DMS114 treated with DMSO at 0.1 percent for 48 hours (cell line): Measurements from ENCODE around the gene LIMS3.
"Not testable (repeated sequence)": the region's sequence is repeated elsewhere in the genome, so short reads cannot be mapped to it uniquely, and the experiment has no call there.

ENCODE experiments used
- DNase-seq: peaks from one replicate; lab custom pipeline; 2025; ENCODE audit not compliant: unreplicated experiment; lab: John Stamatoyannopoulos, UW

Gene LIMS3, protein sequence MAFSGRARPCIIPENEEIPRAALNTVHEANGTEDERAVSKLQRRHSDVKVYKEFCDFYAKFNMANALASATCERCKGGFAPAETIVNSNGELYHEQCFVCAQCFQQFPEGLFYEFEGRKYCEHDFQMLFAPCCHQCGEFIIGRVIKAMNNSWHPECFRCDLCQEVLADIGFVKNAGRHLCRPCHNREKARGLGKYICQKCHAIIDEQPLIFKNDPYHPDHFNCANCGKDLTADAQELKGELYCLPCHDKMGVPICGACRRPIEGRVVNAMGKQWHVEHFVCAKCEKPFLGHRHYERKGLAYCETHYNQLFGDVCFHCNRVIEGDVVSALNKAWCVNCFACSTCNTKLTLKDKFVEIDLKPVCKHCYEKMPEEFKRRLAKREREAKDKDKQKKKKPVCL

DNA sequence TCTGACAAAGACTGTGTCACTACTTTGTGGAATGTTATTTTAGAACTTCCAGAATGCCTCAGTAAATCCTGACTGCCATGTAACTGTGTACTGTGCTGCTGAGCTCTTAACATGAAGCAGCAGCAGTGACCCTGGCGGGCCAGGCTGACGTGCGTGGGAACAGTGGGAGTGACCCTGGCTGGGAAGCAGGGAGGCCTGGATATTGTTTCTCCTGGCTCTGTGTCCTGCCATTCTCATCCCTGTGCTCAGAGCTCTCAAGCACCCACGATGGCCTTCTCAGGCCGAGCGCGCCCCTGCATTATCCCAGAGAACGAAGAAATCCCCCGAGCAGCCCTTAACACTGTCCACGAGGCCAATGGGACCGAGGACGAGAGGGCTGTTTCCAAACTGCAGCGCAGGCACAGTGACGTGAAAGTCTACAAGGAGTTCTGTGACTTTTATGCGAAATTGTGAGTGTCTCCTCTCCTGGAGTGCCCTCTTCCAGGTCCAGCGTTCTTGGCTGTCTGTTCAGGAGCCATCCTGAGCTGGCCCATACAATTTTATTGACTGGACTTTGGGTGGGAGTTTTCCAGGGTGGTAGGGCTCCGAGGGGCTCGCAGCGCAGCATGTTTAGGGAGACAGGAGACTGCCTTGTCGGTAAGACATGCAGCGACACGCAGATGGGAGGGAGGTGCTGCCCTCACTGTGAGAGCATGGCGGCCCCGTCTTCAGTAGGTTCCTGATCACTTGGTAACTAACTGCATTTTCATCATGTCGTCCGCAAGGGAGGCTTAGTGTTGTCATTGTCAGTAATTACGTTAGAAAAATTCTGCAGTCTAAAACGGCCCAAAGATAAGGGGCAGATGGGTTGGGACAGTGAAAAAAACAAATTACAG, at the start of gene LIMS3:
Gene LIMS3, plus strand, starts transcription at position 227 of the 875 bp plus-strand sequence. Its CDS starts 41 bp downstream, at position 268.
- not testable (repeated sequence) for DNase-seq

DNA sequence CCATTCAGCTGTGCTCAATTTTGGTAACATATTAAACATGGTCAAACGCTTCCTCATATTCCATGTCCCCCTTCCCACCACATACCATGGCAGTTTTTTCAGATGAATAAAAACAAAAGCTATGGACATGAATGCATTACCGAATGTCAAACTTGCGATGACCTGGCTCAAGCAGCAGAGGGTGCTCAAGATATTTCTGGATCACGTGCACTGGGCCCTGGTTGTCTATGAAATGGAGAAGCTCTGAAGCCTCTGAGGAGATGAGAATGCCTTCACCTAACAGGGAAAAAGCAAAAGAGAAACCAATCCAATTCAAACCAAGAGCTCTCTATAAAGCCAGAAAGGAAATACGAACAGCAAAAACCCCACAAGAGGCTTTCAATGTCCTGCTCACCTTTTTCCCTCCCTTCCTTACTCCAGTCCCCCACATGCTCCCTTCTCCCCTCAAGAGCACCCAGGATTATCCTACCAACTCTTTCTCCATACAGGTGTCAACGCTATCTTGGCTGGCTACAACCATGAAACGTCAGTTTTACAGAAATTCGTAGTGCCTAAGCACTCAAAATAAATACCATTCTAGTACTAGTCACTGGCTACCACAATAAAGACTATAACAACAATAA, 27.2 kb upstream of the LIMS3 start:
- not testable (repeated sequence) for DNase-seq

DNA sequence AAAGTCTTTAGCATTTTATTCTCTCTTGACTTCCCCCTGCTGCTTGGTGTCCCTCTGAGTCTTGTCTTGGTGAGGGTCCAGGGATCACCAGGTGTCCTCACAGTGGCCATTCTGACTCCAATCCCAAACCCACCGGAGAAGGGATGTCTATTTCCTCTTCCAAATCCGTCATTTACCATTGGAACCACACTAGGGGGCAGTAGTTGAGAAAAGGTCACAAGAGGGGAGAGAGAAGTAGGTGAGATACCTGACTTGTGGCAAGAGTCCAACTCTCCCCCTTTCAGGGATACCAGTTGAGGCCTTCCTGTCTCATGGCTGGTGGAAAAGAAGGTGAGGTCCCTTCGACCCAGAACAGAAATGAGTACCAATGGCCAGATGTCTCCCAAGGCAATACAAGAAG, 21.9 kb upstream of the LIMS3 start:
- not testable (repeated sequence) for DNase-seq

DNA sequence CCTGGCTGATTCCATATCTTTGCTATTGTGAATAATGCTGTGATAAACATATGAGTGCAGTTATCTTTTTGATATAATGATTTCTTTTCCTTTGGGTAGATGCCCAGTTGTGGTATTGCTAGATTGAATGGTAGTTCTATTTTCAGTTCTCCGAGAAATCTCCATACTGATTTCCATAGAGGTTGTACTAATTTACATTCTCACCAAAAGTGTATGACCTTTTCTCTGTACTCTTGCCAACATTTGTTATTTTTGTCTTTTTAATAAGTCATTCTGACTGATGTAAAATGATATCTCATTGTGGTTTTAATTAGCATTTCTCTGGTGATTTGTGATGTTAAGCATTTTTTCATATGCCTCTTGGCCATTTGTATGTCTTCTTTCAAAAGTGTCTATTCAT, 16.4 kb upstream of the LIMS3 start:
- DNase-seq, result not testable (repeated sequence)

DNA sequence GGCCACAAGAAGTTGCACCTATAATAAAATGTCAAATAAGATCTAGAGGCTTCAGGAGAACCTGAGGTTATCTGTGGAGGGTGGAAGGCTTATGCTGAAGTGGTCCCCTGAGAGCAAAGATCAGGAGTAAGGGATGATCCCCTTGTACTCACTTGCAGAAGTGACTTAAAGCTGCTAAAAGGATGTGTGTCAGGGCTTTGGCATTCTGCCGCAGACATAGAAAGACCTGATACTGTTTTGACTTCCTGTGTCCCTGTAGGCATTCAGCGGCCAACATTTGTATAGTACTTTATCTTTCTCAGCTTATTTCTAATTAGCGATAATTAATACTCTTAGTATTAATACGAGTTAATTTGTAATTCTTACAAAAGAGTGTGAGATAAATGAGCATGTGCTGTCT, 10.1 kb upstream of the LIMS3 start:
- not testable (repeated sequence) for DNase-seq

DNA sequence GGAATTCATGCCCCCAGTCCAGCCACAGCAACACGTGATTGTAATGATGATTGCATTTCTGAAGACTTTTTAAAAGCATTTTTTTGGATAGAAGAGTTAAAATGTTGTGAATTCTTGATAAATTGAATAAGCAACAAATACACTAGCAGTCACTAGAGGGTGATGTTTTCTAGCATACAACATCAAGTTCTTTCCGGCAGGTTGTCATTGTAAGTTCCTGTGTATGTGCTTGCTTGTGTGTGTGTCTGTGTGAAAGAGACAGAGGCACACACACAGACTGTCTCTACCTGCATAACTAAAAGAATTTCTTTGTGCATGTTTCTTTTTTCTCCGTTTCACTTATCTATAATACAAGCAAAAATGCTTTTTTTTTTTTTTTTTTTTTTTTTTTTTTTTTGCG, 8.6 kb upstream of the LIMS3 start:
- DNase-seq, result not testable (repeated sequence)

DNA sequence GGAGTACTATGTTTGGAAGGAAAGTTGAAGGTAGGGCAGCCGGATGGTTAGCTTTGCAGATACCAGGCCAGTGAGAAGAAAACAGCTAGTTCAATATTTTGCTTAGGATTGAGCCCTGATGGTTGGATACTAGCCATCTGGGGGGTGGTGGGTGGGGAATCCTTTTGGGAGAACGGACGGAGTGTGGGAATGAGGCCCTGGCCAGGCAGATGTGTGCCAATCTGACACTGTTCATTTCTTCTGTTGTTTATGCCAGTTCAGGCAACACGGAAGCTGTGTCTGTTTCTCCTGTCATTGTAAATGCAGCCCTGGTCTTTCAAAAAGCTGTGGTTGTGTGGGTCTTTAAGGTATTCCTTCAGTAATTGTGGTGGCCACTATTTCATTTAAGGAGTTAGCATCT, 7.5 kb upstream of the LIMS3 start:
- not testable (repeated sequence) for DNase-seq

DNA sequence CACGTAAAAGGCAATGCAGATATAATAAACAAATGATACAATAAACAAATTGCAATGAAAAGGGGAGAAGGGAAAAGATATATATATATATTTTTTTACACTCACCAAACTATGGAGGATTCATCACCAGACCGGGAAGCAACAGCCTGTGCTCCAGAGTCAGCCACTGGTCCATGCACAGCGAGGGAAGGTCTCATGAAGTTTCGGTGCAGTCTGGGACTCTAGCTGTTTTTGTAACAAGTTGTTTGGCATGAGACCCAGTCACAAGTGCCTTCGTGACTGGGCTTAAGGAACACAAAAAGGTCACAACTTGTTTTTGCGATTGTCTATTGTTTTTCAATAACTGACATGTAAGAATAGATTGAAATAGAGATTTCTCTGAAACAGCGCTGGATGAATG, 4.8 kb upstream of the LIMS3 start:
- DNase-seq, result not testable (repeated sequence)

DNA sequence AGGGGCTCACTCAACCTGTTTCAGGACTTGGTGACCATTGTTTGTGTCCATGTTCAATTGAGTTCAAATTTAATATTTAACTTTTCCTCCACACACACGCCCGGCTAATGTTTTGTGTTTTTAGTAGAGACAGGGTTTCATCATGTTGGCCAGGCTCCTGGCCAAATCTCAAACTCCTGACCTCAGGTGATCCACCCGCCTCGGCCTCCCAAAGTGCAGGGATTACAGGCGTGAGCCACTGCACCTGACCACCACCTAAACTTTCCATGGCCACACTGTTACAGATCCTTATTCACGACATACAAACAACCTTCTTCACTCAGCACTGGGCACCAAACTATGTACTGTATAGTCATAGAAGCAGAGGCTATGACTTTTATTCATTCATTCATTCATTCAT, 4.3 kb upstream of the LIMS3 start:
- not testable (repeated sequence) for DNase-seq

DNA sequence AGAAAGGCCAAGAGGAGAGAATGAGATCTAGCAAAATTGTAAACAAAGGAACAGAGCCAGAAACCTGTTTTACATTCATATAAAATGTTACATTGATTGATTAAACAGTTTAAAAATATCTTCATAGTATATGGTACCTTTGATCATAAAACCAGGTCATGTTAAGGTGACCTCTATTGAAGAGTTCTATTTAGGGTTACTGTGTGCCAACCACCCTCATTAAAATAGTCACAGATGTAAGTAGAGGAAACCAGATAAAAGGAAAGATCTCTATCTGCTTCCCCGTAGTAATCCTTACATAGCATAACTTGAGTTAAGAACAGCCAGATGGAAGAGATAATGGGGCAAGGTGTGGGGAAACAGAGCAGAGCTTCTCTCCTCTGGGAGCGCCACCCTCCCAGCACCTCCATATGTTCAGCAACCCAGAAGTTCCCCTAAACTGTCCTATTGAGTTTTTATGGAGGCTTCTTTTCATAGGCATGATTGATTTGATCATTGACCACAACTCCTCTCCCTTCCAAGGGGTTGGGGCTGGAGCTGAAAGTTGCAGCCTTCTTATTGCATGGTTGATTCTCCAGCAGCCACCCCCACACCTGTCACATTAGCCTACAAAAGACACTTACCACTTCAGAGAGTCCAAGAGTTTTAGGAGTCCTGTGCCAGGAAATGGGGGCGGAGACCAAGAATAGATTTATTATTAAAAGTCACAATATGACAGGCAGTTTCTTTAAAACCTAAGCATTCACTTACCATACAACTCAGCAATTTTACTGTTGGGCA, 3.2 kb upstream of the LIMS3 start:
- DNase-seq, result not testable (repeated sequence)

DNA sequence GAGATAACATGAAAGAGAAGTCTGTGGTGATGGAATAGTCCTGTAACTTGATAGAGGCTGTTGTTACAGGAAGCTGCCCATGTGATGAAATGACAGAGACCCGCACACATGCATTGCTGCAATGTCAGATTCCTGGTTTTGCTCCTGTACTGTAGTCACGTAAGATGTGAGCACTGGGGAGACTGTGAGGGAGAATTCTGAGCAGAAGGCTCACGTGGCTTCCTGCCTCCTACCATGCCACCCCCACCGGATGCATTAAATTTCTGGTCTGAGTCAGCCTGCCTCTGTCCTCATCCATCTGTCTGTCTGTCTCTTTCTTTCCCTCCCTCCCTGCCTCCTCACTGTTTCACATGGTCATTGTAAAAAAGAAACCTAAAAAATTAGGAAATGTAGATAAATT, 2.3 kb upstream of the LIMS3 start:
- DNase-seq, result not testable (repeated sequence)

DNA sequence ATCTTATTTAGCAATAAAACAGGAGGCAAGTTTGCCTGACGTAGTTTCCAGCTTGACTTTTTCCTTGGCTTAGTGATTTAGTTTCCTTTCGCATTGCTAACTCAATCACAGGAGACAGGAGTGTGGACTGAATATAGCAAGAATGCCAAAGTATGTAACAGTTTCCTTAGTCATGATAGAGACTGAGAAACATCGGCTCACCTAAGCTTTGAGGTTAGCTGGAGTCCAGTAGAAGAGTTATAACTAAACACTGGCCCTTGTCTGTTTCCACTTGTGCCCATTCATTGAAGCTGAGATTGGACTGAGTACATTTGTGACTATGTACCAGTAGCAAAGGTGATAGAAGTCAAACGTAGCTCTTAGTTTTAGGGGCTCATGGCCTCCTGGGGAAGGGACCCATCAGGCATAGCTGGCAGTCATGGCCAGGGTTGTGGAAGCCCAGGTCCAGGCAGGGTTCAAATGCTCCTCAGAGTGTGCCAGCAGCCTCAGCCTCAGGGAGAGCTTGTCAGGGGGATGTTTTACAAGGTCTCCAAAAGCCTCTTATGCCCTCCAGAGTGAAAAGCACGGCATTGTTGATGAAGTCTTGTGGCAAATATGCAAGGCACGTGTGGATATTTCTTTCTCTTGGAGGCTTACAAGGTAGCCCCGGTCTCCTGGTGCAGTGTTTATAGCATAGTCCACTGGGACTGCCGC, 573 bp upstream of the LIMS3 start:
- DNase-seq, result not testable (repeated sequence)

DNA sequence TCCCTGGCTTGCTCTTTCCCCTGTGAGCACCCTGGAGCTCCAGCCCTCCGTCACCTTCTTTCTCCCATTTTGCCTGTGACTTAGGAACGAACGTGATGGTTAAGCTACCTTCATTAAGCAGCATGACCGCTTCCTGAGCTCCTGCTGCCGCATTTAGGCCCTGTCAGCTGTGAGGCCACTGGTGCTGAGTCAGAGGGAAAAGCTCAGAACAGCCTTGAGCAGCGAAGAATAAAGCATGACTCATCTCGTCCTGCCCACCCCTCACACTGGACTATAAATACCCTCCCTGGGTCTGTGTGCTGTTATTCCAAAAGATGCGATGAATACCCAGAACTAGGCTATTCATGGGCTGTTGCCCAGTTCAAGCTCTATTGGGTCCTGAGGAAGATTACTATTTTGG, 7.3 kb downstream of the LIMS3 start:
- not testable (repeated sequence) for DNase-seq

DNA sequence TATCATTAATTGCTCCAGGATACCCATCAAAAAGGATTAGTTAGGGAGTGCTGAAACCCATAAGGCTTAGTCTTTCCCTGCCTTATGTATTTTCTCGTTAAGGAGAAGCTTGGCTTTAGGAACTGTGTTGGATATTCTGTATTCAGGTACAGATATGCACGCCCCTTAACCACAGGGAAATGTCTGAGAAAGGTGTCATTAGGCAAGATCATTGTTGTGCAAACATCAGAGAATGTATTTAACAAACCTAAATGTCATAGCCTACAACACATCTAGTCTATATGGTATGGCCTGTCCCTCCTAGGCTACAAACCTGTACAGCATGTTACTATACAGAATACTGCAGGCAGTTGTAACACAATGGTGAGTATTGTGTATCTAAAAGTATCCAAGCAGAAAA, 10.1 kb downstream of the LIMS3 start:
- not testable (repeated sequence) for DNase-seq

DNA sequence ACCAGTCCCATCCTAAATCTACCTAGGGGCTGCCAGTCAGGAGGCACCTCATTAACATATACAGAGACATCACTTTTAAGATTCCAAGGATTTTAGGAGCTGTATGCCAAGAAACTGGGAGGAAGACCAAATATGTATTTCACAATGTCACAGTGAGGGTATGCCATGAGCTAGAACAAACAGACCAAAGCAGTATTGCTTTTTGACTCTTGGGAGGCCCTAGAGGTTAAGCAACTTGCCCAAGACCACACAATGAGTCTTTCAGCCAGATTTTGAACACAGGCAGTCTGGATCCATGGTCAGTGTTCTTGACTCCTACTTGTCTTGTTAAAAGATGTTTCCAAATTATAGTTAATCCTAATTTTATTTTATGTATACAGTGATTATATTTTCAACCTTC, 12.3 kb downstream of the LIMS3 start:
- DNase-seq, result not testable (repeated sequence)

DNA sequence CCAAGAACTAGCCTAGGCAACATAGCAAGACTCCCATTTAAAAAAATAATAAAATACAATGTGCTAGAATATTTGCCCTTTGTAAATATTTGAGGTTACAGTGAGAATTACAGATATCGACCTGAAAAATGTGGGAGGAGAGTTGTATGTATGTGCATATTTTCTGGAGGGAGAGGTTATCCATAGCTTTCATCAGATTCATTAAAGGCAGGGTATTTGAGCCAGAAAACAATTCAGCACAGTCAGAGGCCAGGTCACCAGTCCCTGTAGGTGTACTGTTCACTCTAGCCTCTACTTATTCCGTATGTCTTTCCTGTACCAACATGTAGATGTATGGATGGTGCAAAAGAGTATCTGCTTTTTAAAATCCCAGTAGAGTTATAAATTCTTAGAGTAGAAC, 15.4 kb downstream of the LIMS3 start:
- not testable (repeated sequence) for DNase-seq

DNA sequence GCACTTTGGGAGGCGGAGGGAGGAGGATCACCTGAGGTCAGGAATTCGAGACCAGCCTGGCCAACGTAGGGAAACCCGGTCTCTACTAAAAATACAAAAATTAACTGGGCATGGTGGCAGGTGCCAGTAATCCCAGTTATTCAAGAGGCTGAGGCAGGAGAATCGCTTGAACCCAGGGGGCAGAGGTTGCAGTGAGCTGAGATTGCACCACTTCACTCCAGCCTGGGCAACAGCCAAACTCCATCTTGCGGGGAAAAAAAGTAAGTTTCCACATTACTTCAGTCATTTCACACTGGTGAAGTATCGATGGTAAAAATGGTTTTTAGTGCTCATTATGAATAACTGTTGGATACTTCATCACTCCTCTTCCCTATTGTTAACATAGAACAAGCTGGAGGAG, 16.1 kb downstream of the LIMS3 start:
- DNase-seq, result not testable (repeated sequence)

DNA sequence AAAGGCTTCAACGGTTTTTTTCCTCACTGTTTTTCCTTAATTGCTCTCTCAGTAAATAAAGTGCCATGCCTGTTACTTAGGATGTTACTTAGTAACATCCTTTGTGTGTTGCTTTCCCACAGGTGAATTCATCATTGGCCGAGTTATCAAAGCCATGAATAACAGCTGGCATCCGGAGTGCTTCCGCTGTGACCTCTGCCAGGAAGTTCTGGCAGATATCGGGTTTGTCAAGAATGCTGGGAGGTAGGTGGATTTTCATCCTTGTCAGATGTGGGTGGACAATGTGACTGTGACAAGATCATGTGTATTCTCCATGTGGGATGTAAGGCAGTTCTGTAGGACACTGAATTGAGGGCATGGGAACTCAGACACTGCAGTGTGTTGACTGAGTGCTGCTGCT, 17.3 kb downstream of the LIMS3 start:
- DNase-seq, result not testable (repeated sequence)

DNA sequence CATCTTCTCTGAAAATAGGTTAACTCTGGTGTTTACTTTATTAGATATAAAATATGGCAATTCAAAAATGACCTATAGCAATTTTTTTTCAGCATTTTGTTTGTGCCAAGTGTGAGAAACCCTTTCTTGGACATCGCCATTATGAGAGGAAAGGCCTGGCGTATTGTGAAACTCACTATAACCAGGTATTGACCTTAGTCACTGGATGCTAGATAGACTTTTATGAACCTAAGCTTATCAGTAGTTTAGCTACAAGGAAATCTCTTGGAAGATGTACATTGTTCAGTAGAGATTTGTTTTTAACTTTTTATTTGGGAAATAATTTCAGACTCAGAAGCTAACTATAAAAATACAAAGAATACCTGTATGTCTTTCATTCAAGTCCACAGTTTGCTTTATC, 21.7 kb downstream of the LIMS3 start:
- not testable (repeated sequence) for DNase-seq
